SH-SY5Y (cell line): ENCODE results near the gene OR2T29.
"Not testable (repeated sequence)": the region's sequence is repeated elsewhere in the genome, so short reads cannot be mapped to it uniquely, and the experiment has no call there.

ENCODE experiments used
- GATA2 ChIP-seq: IDR thresholded peaks from 2 replicates; pipeline ENCODE4 v1.6.1; 2011; ENCODE audit warnings: mild to moderate bottlenecking, low read depth, low read length
- GATA3 ChIP-seq: IDR thresholded peaks from 2 replicates; pipeline ENCODE4 v1.6.1; 2011; ENCODE audit warnings: low read depth, mild to moderate bottlenecking, low read length, moderate library complexity

OR2T29 gene, protein sequence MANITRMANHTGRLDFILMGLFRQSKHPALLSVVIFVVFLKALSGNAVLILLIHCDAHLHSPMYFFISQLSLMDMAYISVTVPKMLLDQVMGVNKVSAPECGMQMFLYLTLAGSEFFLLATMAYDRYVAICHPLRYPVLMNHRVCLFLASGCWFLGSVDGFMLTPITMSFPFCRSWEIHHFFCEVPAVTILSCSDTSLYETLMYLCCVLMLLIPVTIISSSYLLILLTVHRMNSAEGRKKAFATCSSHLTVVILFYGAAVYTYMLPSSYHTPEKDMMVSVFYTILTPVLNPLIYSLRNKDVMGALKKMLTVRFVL

DNA sequence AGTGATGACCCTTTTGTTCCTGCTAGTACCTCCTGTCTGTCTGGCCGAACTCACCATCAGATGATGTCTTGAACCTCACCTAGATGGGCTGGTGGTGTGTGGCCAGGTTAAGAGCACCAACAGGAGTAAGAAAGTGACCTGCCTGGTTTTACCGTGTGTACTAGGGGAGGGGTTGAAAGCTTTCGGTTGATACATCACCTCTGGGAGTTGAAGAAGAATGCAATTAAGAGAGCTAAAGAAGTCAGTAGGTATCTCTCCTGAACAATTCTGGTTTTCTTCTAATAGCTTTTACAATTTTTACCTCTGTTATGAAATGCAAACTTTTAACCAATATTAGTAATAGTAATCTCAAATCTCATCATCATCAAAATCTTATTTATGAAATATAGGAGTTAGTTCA, at the start of gene OR2T29:
Gene OR2T29, minus strand, starts transcription at position 101 of the 400 bp plus-strand sequence. CDS start 3,281 bp downstream, outside the sequence.
- not testable (repeated sequence) for TF ChIP-seq GATA3, GATA2

DNA sequence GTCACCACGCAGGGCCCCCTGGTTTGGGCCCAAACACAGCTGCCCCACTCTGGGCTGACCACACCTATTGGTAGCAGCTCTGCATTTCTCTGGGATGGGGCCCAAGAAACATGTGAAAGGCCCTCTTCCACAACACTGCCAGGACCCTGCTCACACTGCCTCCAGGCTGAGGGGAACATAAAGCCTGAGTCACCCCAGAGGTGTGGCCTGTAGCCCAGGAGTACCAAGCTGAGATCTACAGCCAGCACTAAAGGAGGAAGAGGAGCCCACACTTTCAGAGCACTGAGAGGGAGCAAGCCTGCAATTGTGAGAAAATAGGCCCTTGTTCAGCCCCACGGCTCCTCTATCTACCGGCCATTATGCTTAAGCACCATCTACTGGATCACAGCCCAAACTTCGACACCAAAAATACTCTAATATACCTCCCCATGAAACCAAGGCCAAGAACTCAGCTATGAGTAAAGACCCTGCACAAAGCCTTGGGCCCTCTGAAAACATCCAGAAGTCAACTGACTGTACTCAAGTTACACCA, 49.4 kb upstream of the OR2T29 start:
- no peak for TF ChIP-seq GATA2
- TF ChIP-seq GATA3: no peak

DNA sequence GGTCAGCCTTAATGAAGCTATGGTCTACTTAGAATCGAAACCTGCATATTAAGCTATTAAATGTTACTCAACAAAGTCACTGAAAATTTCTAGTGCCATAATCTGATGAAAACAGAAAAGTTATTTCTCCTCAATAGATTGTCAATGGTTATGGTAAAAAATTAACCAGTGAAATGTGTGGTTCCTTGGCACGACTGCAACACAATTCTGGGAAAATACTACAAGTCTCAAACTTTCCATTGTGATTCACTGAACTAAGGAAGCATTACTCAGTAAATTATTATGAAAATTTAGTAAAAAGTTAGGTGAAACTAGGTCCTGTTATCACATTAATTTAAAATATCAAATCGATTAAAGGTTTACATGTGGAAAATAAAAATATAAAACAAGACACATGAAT, 47.7 kb upstream of the OR2T29 start:
- no peak for TF ChIP-seq GATA2
- TF ChIP-seq GATA3: no peak

DNA sequence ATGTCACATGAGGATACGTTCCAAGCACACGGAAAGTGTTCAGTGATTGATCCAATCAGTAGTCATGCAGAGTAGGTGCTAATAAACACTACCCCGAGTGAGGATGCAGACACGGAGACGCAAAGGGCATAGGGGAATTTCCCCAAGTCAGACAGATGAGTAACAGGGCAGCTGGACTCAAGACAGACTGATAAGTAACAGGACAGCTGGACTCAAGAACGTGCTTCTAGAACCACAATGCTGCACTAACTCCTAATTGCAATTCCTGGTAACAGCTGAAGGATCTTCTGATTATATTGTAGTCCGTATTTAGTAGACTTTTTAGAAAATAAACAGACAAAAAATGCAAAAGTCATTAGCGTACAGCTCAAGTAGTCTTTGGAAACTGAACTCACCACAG, 36.8 kb upstream of the OR2T29 start:
- TF ChIP-seq GATA2 (no peak), GATA3 (no peak)

DNA sequence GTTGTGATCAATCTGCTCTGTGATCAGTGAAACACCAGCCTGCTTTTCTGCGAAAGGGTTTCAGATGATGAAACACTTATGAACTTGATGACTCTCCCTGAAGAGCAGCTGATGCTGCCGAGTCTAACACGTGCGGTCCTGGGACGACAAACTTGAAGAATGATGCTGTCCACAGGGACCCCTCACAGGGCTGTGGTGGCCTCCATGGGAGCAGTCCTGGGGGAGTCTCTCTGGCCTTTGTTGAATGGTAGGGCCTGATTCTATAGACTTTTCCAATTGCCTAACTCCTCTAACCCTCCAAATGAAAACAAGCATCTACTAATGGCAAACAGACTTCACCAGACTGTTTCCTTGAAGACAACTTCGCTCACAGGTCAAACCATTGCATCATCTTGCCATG, 35.0 kb upstream of the OR2T29 start, which contains the start of gene OR2T10:
Gene OR2T10, minus strand, starts transcription at position 112 of the 400 bp plus-strand sequence. CDS start 3,932 bp downstream, outside the sequence.
- no peak for TF ChIP-seq GATA3
- no peak for TF ChIP-seq GATA2

DNA sequence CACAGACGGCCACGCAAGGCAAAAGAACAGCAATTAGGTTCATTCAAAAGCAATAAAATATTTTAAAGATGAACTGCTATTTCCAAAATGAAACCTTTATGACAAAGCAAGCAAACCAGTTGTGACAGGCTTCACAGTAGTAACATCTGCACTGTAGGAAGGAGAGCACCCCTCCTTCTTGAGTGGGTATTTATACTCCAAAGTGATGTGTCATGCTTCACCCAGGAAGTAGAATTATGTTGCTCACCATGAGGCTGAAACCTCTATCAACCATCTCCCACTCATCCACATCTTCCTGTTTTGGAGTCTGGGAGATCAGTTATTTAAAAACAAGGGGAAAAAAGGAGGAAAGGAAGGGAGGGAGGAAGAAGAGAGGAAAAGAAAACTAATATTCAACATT, 34.0 kb upstream of the OR2T29 start:
- no peak for TF ChIP-seq GATA3
- TF ChIP-seq GATA2: no peak

DNA sequence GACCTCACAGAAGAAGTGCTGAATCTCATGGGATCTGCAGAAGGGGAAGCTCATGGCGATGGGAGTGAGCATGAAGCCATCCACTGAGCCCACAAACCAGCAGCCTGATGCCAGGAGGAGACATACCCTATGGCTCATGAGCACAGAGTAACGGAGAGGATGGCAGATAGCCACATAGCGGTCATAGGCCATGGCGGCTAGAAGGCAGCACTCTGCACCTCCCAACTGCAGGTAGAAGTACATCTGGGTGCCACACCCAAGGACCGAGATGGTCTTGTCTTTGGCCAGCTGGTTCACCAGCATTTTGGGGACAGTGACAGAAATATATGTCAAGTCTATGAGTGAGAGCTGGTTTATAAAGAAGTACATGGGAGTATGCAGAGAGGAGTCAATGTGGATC, 30.7 kb upstream of the OR2T29 start:
- TF ChIP-seq GATA2 (no peak), GATA3 (no peak)

DNA sequence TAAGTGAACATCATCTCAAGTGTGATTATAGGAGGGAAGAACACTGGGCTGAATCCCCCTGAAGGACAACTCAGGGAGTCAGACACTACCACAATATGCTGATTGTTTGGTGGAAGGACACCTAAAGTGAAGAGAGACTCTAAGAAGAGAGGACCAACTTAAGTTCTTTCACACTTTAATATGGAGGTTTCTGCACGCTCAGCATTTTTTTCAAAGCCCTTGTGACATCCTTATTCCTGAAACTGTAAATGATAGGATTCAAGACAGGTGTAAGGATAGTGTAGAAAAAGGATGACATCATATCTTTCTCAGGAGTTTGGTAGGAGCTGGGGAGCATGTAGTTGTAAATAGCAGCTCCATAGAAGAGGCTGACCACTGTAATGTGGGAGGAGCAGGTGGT, 30.1 kb upstream of the OR2T29 start:
- TF ChIP-seq GATA2 (no peak), GATA3 (no peak)

DNA sequence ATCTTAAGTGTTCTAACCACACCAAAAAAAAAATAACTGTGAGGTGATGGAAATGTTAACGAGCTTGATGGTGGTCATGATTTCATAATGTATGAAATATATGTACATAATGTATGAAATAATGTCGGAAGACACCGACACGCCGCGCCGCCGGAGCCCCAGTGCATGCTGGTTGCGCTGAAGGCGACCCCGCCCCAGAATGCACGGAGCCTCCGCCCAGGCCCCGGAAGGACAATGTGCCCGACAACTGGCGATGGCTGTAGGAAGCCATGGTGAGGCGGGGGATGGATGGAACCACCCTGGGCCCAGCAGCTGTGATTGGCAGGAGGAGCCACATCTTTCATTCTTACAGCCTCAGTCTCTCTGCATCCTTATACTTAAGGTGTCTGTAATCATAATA, 27.5 kb upstream of the OR2T29 start:
- TF ChIP-seq GATA2 (no peak), GATA3 (no peak)

DNA sequence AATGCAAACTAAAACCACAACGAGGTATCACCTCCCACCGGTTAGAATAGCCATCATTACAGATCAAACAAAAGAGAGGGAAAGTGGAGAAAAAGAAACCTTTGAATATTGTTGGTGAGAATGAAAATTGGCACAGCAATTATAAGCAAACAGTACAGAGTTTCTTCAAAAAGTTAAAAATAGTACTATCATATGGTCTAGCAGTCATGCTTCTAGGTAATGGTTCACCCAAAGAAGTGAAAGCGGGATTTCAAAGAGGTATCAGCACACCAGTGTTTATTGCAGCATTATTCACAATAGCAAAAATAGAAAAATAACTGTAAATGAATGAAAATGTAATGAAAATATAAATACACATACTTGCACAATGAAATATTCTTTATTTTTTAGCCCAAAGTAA, 26.8 kb upstream of the OR2T29 start:
- no peak for TF ChIP-seq GATA3
- no peak for TF ChIP-seq GATA2

DNA sequence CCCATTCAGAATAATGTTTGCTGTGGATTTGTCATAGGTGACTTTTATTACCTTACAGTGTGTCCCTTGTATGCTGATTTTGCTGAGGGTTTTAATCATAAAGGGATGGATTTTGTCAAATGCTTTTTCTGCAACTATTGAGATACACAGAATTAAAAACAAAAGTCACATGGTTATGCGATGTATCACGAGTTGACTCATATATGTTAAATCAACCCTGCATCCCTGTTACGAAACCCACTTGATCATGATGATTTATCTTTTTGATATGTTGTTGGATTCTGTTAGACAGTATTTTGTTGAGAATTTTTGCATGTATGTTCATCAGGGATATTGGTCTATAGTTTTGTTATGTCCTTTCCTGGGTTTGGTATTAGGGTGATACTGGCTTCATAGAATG, 22.7 kb upstream of the OR2T29 start:
- TF ChIP-seq GATA3: no peak
- TF ChIP-seq GATA2: no peak

DNA sequence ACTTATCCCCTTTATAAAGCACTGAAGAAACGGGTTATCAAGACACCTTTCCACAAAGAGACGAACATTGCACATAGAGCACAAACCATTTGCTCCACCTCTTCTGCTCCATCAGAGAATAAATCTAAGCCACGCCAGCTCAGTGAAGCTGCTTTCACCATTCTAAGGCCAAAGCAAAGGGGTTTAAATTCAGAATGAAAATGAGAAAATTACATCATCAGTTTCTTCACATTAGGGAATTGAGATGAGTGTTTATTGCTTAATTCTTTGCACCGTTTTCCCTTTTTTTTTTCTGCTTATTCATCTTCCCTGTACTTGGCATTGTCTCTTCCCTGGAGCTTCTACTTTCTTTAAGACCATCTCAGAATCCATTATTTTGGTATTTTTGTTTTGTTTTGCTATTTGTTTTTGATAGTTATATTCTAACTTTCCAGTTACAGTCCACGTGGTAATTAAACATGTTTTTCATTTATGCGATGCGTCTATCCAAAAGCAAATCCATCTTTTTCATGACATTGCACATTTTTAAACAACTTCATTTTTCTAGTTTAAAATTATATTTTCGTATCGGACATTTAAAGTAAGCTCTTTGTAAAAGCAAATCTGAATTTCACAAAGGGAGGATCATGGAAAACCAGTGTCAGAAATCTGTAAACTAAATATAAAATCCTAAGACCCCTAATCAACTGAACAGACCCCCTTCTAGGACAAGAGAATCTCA, 13.8 kb upstream of the OR2T29 start:
- no peak for TF ChIP-seq GATA3
- TF ChIP-seq GATA2: no peak

DNA sequence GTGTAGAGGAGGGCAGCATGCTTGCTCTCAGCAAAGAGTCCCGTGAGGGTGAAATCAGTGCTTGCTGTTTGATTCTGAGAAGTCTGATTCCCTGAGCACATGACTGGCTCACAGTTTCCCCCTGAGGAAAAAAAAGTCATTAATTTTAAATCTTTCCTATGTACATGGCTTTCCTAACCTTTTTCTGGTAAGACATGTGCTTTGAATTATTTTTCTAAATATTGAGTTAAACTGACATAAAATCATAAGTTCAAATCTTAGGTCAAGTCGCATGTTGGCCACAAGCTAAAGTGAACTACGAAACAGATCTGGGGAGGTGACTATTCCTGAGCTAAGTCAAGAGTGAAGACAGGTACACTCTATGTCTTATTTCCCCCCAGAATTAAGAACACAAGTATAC, 12.1 kb upstream of the OR2T29 start, which contains the start of gene OR2T34:
Gene OR2T34, minus strand, starts transcription at position 101 of the 400 bp plus-strand sequence. Its CDS starts 0 bp downstream, at position 101.
- TF ChIP-seq GATA2, GATA3: not testable (repeated sequence)

DNA sequence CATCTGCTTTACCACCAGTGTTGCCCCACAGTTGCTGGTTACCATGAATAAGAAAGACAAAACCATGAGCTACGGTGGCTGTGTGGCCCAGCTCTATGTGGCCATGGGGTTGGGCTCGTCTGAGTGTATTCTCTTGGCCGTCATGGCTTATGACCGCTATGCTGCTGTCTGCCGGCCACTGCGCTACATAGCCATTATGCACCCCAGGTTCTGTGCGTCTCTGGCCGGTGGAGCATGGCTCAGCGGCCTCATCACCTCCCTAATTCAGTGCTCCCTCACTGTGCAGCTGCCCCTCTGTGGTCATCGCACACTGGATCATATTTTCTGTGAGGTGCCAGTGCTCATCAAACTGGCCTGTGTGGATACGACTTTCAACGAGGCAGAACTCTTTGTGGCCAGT, 40.7 kb downstream of the OR2T29 start:
- no peak for TF ChIP-seq GATA2
- TF ChIP-seq GATA3: no peak
